ENCODE measurements around the gene MFRP.

Gene MFRP

GRCh38 chr11:119310682-119311052 lies 35.8 kb downstream of the MFRP start:
- in situ Hi-C loops (cut with MboI; ENCODE audit: low pct_unique_long_range_greater_than_20kb, low sequenced_read_pairs, unreplicated experiment): no loop called here
- no peak for DNase-seq (ENCODE audit: low spot score)
- TF ChIP-seq CTCF (IDR thresholded peaks at IDR 0.05; ENCODE audit: extremely low read depth, insufficient read depth, missing control alignments): no peak

GRCh38 chr11:119309953-119310681 lies 36.4 kb downstream of the MFRP start:
- in situ Hi-C loops (cut with MboI; ENCODE audit: low pct_unique_long_range_greater_than_20kb, low sequenced_read_pairs, unreplicated experiment): no loop called here
- DNase-seq (ENCODE audit: low spot score): no peak
- no peak for TF ChIP-seq CTCF (IDR thresholded peaks at IDR 0.05; ENCODE audit: extremely low read depth, insufficient read depth, missing control alignments)

GRCh38 chr11:119309411-119309810 lies 37.1 kb downstream of the MFRP start:
- DNase-seq (ENCODE audit: low spot score): no peak
- TF ChIP-seq CTCF (IDR thresholded peaks at IDR 0.05; ENCODE audit: extremely low read depth, insufficient read depth, missing control alignments): no peak
- in situ Hi-C loops (cut with MboI; ENCODE audit: low pct_unique_long_range_greater_than_20kb, low sequenced_read_pairs, unreplicated experiment): no loop called here

- in situ Hi-C loops (cut with MboI; ENCODE audit: low pct_unique_long_range_greater_than_20kb, low sequenced_read_pairs, unreplicated experiment): no loop called here
- no peak for DNase-seq (ENCODE audit: low spot score)
- no peak for TF ChIP-seq CTCF (IDR thresholded peaks at IDR 0.05; ENCODE audit: extremely low read depth, insufficient read depth, missing control alignments)
Observed at GRCh38 chr11:119307974-119308373, 38.5 kb downstream of the MFRP start.

- TF ChIP-seq CTCF (IDR thresholded peaks at IDR 0.05; ENCODE audit: extremely low read depth, insufficient read depth, missing control alignments): peak; percentile 21
- no peak for DNase-seq (ENCODE audit: low spot score)
- in situ Hi-C loops (cut with MboI; ENCODE audit: low pct_unique_long_range_greater_than_20kb, low sequenced_read_pairs, unreplicated experiment): no loop called here
Observed at GRCh38 chr11:119307219-119307618, 39.3 kb downstream of the MFRP start.

- DNase-seq (ENCODE audit: low spot score): no peak
- TF ChIP-seq CTCF (IDR thresholded peaks at IDR 0.05; ENCODE audit: extremely low read depth, insufficient read depth, missing control alignments): no peak
- in situ Hi-C loops (cut with MboI; ENCODE audit: low pct_unique_long_range_greater_than_20kb, low sequenced_read_pairs, unreplicated experiment): no loop called here
Observed at GRCh38 chr11:119306373-119306890, 40.1 kb downstream of the MFRP start.

Measured in GM13977 (cell line).